HepG2 (cell line): ENCODE data around the gene MAGI1. TPM values are rescaled to one million over a fixed set of nuclear protein-coding genes. Genes with fewer than 3 reads are reported as not detected.
A peak's percentile ranks its signal among the peaks of the same experiment; 100 is the strongest.

Experiments
- FLYWCH1 ChIP-seq: sonication (generic); formaldehyde crosslinking; IDR thresholded peaks from 2 replicates; pipeline ENCODE4 v1.8.1; 2023; ENCODE audit warnings: mild to moderate bottlenecking, missing genetic modification reagents
- GFI1 ChIP-seq: sonication (generic); formaldehyde crosslinking; IDR thresholded peaks from 2 replicates; pipeline ENCODE4 v1.5.0; 2020; ENCODE audit warnings: missing genetic modification reagents, mild to moderate bottlenecking, borderline replicate concordance
- GPN1 ChIP-seq: sonication (generic); formaldehyde crosslinking; IDR thresholded peaks from 2 replicates; pipeline ENCODE4 v1.5.1; 2020; ENCODE audit warnings: missing genetic modification reagents, borderline replicate concordance
- HMGXB4 ChIP-seq, 2 experiments: sonication (generic) in 1 of 2; formaldehyde crosslinking in 1 of 2; IDR thresholded peaks; 2 replicates each; pipeline versions ENCODE4 v1.4.0 to v1.6.1; 2018 to 2020; ENCODE audit warnings: missing genetic modification reagents in 2 of 2, borderline replicate concordance in 1 of 2, low read depth in 1 of 2, mild to moderate bottlenecking in 1 of 2, missing biosample characterization in 1 of 2
- JUND ChIP-seq: sonication (generic); formaldehyde crosslinking; IDR thresholded peaks from 2 replicates; pipeline ENCODE4 v1.8.0; 2022; ENCODE audit warnings: mild to moderate bottlenecking, missing genetic modification reagents
- KAT8 ChIP-seq: IDR thresholded peaks from 2 replicates; pipeline ENCODE4 v1.6.1; 2016; ENCODE audit warnings: missing genetic modification reagents, missing compliant biosample characterization
- KDM5B ChIP-seq: sonication (generic); formaldehyde crosslinking; IDR thresholded peaks from 2 replicates; pipeline ENCODE4 v1.4.0; 2020; ENCODE audit warnings: missing genetic modification reagents, mild to moderate bottlenecking, borderline replicate concordance
- RERE ChIP-seq: IDR thresholded peaks from 2 replicates; pipeline ENCODE4 v1.6.1; 2016; ENCODE audit warnings: low read depth, missing genetic modification reagents, missing compliant biosample characterization
- SOX13 ChIP-seq, 3 experiments: fragments of 450-650 bp in 1 of 3; sonication (generic) in 1 of 3; formaldehyde crosslinking in 1 of 3; IDR thresholded peaks in 2 of 3; conservative IDR thresholded peaks in 1 of 3; 2 replicates each; pipeline versions ENCODE4 v1.5.0 to v1.6.1; 2016 to 2020; ENCODE audit warnings: antibody characterized with exemption in 1 of 3, mild to moderate bottlenecking in 1 of 3, missing compliant biosample characterization in 1 of 3, missing genetic modification reagents in 1 of 3, moderate library complexity in 1 of 3
- TAF15 ChIP-seq: fragments of 200-400 bp; formaldehyde crosslinking; IDR thresholded peaks from one replicate; pipeline ENCODE4 v1.6.1; 2018; ENCODE audit warnings: mild to moderate bottlenecking, low read depth, low read length; ENCODE audit not compliant: poor library complexity, severe bottlenecking
- ZBTB8A ChIP-seq: sonication (generic); formaldehyde crosslinking; IDR thresholded peaks from 2 replicates; pipeline ENCODE4 v1.4.0; 2020; ENCODE audit warnings: mild to moderate bottlenecking, low read depth, missing genetic modification reagents, borderline replicate concordance
- ZNF230 ChIP-seq: sonication (generic); formaldehyde crosslinking; IDR thresholded peaks from 2 replicates; pipeline ENCODE4 v1.4.0; 2020; ENCODE audit warnings: mild to moderate bottlenecking, missing genetic modification reagents
- ZNF335 ChIP-seq: sonication (generic); formaldehyde crosslinking; IDR thresholded peaks from 2 replicates; pipeline ENCODE4 v1.4.0; 2020; ENCODE audit warnings: missing genetic modification reagents
- ZNF615 ChIP-seq: sonication (generic); formaldehyde crosslinking; IDR thresholded peaks from 2 replicates; pipeline ENCODE4 v1.5.0; 2020; ENCODE audit warnings: mild to moderate bottlenecking, missing genetic modification reagents, borderline replicate concordance
- ZNF709 ChIP-seq: sonication (generic); formaldehyde crosslinking; IDR thresholded peaks from 2 replicates; pipeline ENCODE4 v1.5.0; 2020; ENCODE audit warnings: mild to moderate bottlenecking, missing genetic modification reagents
- ZNF772 ChIP-seq: sonication (generic); formaldehyde crosslinking; IDR thresholded peaks from 2 replicates; pipeline ENCODE4 v1.5.0; 2020; ENCODE audit warnings: mild to moderate bottlenecking, missing genetic modification reagents
- ZNF780A ChIP-seq: sonication (generic); formaldehyde crosslinking; IDR thresholded peaks from 2 replicates; pipeline ENCODE4 v1.8.0; 2022; ENCODE audit warnings: mild to moderate bottlenecking, missing genetic modification reagents, moderate library complexity
- polyA plus RNA-seq, 8 experiments: library from polyadenylated mRNA; depleted of rRNA in 3 of 8; stranded (reverse) in 7 of 8; unstranded in 1 of 8; fragments of >200 nt; fragmentation: Illumina TruSeq in 4 of 8; extraction: Trizol in 4 of 8; gene quantifications; 2 replicates each; pipeline versions ENCODE4 v1.2.1 to v1.2.3, GENCODE V29; 2011 to 2016; ENCODE audit warnings: low read depth in 4 of 8, missing spikeins in 1 of 8, mixed read lengths in 1 of 8; ENCODE audit not compliant: insufficient read depth in 1 of 8
- total RNA-seq, 5 experiments: library from RNA; depleted of rRNA; stranded (reverse); fragments of >200 nt; fragmentation: Illumina TruSeq; extraction: Trizol; gene quantifications; 2 replicates each; pipeline ENCODE4 v1.2.3, GENCODE V29; 2016; ENCODE audit warnings: low read depth in 1 of 5

Gene MAGI1
- total and polyA plus RNA-seq, 2 of the 13 experiments (the other 11 are each of a cell fraction or from before 2014, with no cell fraction given): 22.2 to 26.0 TPM

- TF ChIP-seq HMGXB4 (CRISPR knock-in tag; IDR thresholded peaks at IDR 0.05; ENCODE audit: borderline replicate concordance in 1 of 2, low read depth in 1 of 2) (peak; percentile 28 to 56; a peak in 1 of 4 replicates), SOX13 (IDR thresholded peaks at IDR 0.05) (no peak; the same call in 1 of the 2 replicates), SOX13 (CRISPR knock-in tag; conservative IDR thresholded peaks at IDR 0.05 in 1 of 2, IDR thresholded peaks at IDR 0.05 in 1 of 2) (peak in 1 of 2 experiments; percentile 75; a peak in 2 of 4 replicates), FLYWCH1 (CRISPR knock-in tag) (no peak), GPN1 (CRISPR knock-in tag) (no peak), ZBTB8A (CRISPR knock-in tag) (no peak), RERE (CRISPR knock-in tag) (no peak), GFI1 (CRISPR knock-in tag) (peak; percentile 3; the same call in 1 of the 2 replicates), ZNF230 (no peak), ZNF615 (CRISPR knock-in tag) (0 out of 2 replicates have a peak, but pooled peaks have one; percentile 30), ZNF709 (CRISPR knock-in tag) (0 out of 2 replicates have a peak, but pooled peaks have one; percentile 16), KAT8 (CRISPR knock-in tag) (peak; percentile 7; the same call in 1 of the 2 replicates), JUND (CRISPR knock-in tag) (peak; percentile 27; the same call in 1 of the 2 replicates), ZNF335 (CRISPR knock-in tag) (no peak), TAF15 (peak; percentile 3), ZNF780A (CRISPR knock-in tag) (no peak), ZNF772 (CRISPR knock-in tag) (peak; percentile 56), KDM5B (CRISPR knock-in tag) (peak; percentile 16; the same call in 1 of the 2 replicates)
Measured at GRCh38 chr3:66038726-66039589, at the start of gene MAGI1 (continued).
